Measurements from ENCODE around the gene RPLP1. TPM values are rescaled to one million over a fixed set of nuclear protein-coding genes. Genes with fewer than 3 reads are reported as not detected.

RPLP1 gene
- total and polyA plus RNA-seq, 2 of the 8 experiments (the other 6 are each of a cell fraction or from before 2014, with no cell fraction given): 2,089 to 4,387 TPM

DNA sequence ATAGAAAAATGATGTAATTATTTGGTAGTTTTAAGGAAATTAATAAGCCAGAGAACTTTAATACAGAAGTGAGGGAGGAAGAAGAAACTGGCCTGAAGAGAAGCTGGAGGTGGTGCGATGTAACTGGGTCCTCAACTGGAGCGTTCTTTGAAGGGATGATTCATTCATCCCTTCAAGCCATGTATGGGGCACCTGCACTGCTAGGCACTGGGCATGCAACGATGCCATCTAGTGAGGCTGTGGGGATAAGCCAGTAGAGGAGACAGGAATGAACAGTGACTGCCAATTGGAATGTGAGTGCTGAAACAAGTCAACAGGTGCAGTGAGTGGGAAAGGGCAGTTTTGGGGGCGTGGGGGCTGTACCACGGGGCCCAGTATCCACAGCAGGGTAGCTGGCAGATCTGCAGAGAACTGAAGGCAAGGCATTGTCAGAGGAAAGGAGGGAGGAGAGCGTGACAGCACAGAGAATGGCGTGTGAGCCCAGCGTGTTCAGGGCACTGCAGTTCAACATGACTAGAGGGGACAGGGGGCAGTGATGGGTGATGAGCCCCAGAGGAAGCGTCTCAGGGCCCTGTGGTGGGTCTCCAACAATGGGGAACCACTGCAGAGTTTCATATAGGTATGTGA lies 42.3 kb upstream of the RPLP1 start (continued):
- TF ChIP-seq, protein P1, sequence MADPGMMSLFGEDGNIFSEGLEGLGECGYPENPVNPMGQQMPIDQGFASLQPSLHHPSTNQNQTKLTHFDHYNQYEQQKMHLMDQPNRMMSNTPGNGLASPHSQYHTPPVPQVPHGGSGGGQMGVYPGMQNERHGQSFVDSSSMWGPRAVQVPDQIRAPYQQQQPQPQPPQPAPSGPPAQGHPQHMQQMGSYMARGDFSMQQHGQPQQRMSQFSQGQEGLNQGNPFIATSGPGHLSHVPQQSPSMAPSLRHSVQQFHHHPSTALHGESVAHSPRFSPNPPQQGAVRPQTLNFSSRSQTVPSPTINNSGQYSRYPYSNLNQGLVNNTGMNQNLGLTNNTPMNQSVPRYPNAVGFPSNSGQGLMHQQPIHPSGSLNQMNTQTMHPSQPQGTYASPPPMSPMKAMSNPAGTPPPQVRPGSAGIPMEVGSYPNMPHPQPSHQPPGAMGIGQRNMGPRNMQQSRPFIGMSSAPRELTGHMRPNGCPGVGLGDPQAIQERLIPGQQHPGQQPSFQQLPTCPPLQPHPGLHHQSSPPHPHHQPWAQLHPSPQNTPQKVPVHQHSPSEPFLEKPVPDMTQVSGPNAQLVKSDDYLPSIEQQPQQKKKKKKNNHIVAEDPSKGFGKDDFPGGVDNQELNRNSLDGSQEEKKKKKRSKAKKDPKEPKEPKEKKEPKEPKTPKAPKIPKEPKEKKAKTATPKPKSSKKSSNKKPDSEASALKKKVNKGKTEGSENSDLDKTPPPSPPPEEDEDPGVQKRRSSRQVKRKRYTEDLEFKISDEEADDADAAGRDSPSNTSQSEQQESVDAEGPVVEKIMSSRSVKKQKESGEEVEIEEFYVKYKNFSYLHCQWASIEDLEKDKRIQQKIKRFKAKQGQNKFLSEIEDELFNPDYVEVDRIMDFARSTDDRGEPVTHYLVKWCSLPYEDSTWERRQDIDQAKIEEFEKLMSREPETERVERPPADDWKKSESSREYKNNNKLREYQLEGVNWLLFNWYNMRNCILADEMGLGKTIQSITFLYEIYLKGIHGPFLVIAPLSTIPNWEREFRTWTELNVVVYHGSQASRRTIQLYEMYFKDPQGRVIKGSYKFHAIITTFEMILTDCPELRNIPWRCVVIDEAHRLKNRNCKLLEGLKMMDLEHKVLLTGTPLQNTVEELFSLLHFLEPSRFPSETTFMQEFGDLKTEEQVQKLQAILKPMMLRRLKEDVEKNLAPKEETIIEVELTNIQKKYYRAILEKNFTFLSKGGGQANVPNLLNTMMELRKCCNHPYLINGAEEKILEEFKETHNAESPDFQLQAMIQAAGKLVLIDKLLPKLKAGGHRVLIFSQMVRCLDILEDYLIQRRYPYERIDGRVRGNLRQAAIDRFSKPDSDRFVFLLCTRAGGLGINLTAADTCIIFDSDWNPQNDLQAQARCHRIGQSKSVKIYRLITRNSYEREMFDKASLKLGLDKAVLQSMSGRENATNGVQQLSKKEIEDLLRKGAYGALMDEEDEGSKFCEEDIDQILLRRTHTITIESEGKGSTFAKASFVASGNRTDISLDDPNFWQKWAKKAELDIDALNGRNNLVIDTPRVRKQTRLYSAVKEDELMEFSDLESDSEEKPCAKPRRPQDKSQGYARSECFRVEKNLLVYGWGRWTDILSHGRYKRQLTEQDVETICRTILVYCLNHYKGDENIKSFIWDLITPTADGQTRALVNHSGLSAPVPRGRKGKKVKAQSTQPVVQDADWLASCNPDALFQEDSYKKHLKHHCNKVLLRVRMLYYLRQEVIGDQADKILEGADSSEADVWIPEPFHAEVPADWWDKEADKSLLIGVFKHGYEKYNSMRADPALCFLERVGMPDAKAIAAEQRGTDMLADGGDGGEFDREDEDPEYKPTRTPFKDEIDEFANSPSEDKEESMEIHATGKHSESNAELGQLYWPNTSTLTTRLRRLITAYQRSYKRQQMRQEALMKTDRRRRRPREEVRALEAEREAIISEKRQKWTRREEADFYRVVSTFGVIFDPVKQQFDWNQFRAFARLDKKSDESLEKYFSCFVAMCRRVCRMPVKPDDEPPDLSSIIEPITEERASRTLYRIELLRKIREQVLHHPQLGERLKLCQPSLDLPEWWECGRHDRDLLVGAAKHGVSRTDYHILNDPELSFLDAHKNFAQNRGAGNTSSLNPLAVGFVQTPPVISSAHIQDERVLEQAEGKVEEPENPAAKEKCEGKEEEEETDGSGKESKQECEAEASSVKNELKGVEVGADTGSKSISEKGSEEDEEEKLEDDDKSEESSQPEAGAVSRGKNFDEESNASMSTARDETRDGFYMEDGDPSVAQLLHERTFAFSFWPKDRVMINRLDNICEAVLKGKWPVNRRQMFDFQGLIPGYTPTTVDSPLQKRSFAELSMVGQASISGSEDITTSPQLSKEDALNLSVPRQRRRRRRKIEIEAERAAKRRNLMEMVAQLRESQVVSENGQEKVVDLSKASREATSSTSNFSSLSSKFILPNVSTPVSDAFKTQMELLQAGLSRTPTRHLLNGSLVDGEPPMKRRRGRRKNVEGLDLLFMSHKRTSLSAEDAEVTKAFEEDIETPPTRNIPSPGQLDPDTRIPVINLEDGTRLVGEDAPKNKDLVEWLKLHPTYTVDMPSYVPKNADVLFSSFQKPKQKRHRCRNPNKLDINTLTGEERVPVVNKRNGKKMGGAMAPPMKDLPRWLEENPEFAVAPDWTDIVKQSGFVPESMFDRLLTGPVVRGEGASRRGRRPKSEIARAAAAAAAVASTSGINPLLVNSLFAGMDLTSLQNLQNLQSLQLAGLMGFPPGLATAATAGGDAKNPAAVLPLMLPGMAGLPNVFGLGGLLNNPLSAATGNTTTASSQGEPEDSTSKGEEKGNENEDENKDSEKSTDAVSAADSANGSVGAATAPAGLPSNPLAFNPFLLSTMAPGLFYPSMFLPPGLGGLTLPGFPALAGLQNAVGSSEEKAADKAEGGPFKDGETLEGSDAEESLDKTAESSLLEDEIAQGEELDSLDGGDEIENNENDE (IDR thresholded peaks at IDR 0.05; ENCODE audit: insufficient replicate concordance, low read length): no peak
- TF ChIP-seq RNF2 (IDR thresholded peaks at IDR 0.05; ENCODE audit: borderline replicate concordance, low read depth, low read length, missing control alignments, poor library complexity, severe bottlenecking): no peak
- peak; percentile 72; the same call in 1 of the 2 replicates for TF ChIP-seq JUND (IDR thresholded peaks at IDR 0.05; ENCODE audit: low read length)
- no peak for TF ChIP-seq SRF (IDR thresholded peaks at IDR 0.05; ENCODE audit: low read depth, low read length)
- no peak for TF ChIP-seq CTBP2 (IDR thresholded peaks at IDR 0.05; ENCODE audit: borderline replicate concordance, insufficient read depth, insufficient read length, low read length)
- no peak for TF ChIP-seq EZH2 (IDR thresholded peaks at IDR 0.05; ENCODE audit: low read depth, low read length, severe bottlenecking)

Measured in H1 (cell line).